GM13977 (cell line): ENCODE measurements around the gene FBXO8.
A peak's percentile ranks its signal among the peaks of the same experiment; 100 is the strongest.

Experiments
- DNase-seq: peaks from one replicate; pipeline ENCODE4 v3.0.0; 2012; ENCODE audit warnings: low spot score
- CTCF ChIP-seq: IDR thresholded peaks from 2 replicates; pipeline ENCODE4 v1.5.1; 2012; ENCODE audit warnings: mild to moderate bottlenecking, control low read depth; ENCODE audit not compliant: insufficient read depth; ENCODE audit errors: extremely low read depth, missing control alignments
- in situ Hi-C: fragments of 300-500 bp; cut with MboI; formaldehyde crosslinking; loops from one replicate; pipeline ENCODE4 v1.12.0; 2022; ENCODE audit warnings: low sequenced_read_pairs, low pct_unique_long_range_greater_than_20kb, mixed read lengths, inconsistent platforms; ENCODE audit not compliant: unreplicated experiment

FBXO8 gene

GRCh38 chr4:174286870-174287269 lies 3.4 kb upstream of the FBXO8 start:
- no peak for TF ChIP-seq CTCF
- in situ Hi-C loops: no loop called here
- DNase-seq: no peak

- TF ChIP-seq CTCF: no peak
- no peak for DNase-seq
- in situ Hi-C loops: no loop called here
These were observed 1.0 kb upstream of the FBXO8 start for GRCh38 chr4:174284487-174284886.

GRCh38 chr4:174282836-174283506 lies 496 bp downstream of the FBXO8 start:
- in situ Hi-C loops: no loop called here
- TF ChIP-seq CTCF: no peak
- DNase-seq: peak; percentile 85

- in situ Hi-C loops: no loop called here
- TF ChIP-seq CTCF: no peak
- no peak for DNase-seq
These were observed 1.6 kb downstream of the FBXO8 start for GRCh38 chr4:174281901-174282300.

- no peak for TF ChIP-seq CTCF
- in situ Hi-C loops: no loop called here
- no peak for DNase-seq
These were observed 2.2 kb downstream of the FBXO8 start for GRCh38 chr4:174281182-174281737.

- no peak for DNase-seq
- TF ChIP-seq CTCF: no peak
- in situ Hi-C loops: no loop called here
These were observed 3.9 kb downstream of the FBXO8 start for GRCh38 chr4:174279433-174280155.
